ENCODE data around the gene KIAA1328. TPM values are rescaled to one million over a fixed set of nuclear protein-coding genes. Genes with fewer than 3 reads are reported as not detected.

The KIAA1328 gene
- total and polyA plus RNA-seq, 2 donors (not counting 3 experiments of a cell fraction or from before 2014, with no cell fraction given): 2.7 to 6.5 TPM

DNA sequence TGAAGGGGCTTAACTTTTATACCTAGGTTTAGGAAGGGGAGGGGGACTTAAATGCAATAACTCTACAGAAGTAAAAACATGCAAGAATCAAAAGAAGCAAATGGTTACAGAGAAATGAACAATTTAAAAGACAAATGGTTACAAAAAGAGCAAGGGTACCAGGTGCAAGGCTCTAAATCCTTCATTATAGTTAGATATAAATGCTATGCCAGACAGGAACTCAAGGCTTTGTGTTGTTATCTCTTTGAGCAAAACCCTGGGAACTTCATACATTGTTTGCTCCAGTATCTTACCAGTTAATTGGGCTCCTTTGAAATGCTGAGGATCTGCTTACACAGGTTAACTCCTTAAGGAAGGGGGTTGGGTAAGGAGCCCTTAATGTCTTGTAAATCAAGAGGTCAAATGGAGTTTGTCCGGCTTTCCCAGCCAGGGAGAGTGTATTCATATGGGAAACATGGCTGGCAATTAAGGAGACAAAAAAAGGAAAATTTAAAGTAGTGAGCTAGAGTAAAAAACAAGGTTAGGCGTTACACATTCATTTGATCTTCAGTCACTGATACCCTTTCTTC lies 389.2 kb downstream of the KIAA1328 start:
- intact Hi-C loops (cut with micrococcal nuclease) (no loop called here), dilution Hi-C loops (cut with MboI; ENCODE audit: extremely low pct_ligation_motif_present, low sequenced_read_pairs) (no loop called here)
- POLR2A ChIA-PET: no interaction called here
- H3K4me3 ChIP-seq (replicated peaks in 1 of 3; ENCODE audit: insufficient read depth in 1 of 3, low read depth in 1 of 3, low read length in 3 of 3): no peak overlapping the region
- H3K4me2 ChIP-seq (ENCODE audit: insufficient read depth, low read length): no peak overlapping the region
- DNase-seq (ENCODE audit: low read depth, low spot score): no peak
- no peaks in the 10 kb centered on the region for H3K9me3 ChIP-seq (replicated peaks; ENCODE audit: control insufficient read depth, insufficient read depth, low read length)
- H3K9ac ChIP-seq (replicated peaks; ENCODE audit: extremely low read depth, insufficient read depth, low read length): no peak overlapping the region
- no peaks in the 10 kb centered on the region for H4K20me1 ChIP-seq (replicated peaks; ENCODE audit: control insufficient read depth, extremely low read depth, insufficient read depth, low read length)
- H3K36me3 ChIP-seq (ENCODE audit: control insufficient read depth in 2 of 2, extremely low read depth in 1 of 2, insufficient read depth in 2 of 2, low read length in 2 of 2): no peaks in the 10 kb centered on the region
- BruUV-seq (replicated peaks): no TSS peak
- CTCF ChIA-PET: no interaction called here
- H3K27me3 ChIP-seq (ENCODE audit: control insufficient read depth in 2 of 2, insufficient read depth in 2 of 2, low read length in 2 of 2): no peaks in the 10 kb centered on the region
- FAIRE-seq: no peak
- H3K79me2 ChIP-seq (ENCODE audit: control insufficient read depth, insufficient read depth, low read length): no peaks in the 10 kb centered on the region
- no peak overlapping the region for H3K27ac ChIP-seq (ENCODE audit: insufficient read depth, low read depth, low read length)
- H3K9me1 ChIP-seq (replicated peaks; ENCODE audit: control insufficient read depth, extremely low read depth, insufficient read depth, low read length): no peaks in the 10 kb centered on the region
- no peaks in the 10 kb centered on the region for H3K4me1 ChIP-seq (ENCODE audit: control insufficient read depth, extremely low read depth, insufficient read depth, low read length)
- no peak overlapping the region for H2AFZ ChIP-seq (ENCODE audit: low read depth, low read length)
- TF ChIP-seq JUN (IDR thresholded peaks at IDR 0.05; ENCODE audit: borderline replicate concordance, insufficient read depth, insufficient read length, low read depth) (no peak), POLR2AphosphoS5 (IDR thresholded peaks at IDR 0.05; ENCODE audit: insufficient read depth, low read depth, low read length) (no peak), GATA2 (IDR thresholded peaks at IDR 0.05; ENCODE audit: insufficient read depth, insufficient read length, low read depth, low read length) (no peak), MYC (IDR thresholded peaks at IDR 0.05; ENCODE audit: low read depth, low read length) (no peak), POLR2A (IDR thresholded peaks at IDR 0.05; ENCODE audit: low read depth, low read length) (no peak), EZH2 (IDR thresholded peaks at IDR 0.05; ENCODE audit: borderline replicate concordance, low read depth, low read length, severe bottlenecking) (no peak), FOS (IDR thresholded peaks at IDR 0.05; ENCODE audit: borderline replicate concordance, insufficient read depth, low read length) (no peak)
- TF ChIP-seq, protein P1, sequence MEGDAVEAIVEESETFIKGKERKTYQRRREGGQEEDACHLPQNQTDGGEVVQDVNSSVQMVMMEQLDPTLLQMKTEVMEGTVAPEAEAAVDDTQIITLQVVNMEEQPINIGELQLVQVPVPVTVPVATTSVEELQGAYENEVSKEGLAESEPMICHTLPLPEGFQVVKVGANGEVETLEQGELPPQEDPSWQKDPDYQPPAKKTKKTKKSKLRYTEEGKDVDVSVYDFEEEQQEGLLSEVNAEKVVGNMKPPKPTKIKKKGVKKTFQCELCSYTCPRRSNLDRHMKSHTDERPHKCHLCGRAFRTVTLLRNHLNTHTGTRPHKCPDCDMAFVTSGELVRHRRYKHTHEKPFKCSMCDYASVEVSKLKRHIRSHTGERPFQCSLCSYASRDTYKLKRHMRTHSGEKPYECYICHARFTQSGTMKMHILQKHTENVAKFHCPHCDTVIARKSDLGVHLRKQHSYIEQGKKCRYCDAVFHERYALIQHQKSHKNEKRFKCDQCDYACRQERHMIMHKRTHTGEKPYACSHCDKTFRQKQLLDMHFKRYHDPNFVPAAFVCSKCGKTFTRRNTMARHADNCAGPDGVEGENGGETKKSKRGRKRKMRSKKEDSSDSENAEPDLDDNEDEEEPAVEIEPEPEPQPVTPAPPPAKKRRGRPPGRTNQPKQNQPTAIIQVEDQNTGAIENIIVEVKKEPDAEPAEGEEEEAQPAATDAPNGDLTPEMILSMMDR (IDR thresholded peaks at IDR 0.05; ENCODE audit: extremely low read depth in 1 of 2, insufficient read depth in 1 of 2, low read depth in 1 of 2, low read length in 2 of 2): no peak
- TF ChIP-seq, protein P2, sequence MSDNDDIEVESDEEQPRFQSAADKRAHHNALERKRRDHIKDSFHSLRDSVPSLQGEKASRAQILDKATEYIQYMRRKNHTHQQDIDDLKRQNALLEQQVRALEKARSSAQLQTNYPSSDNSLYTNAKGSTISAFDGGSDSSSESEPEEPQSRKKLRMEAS (IDR thresholded peaks at IDR 0.05; ENCODE audit: insufficient read depth, insufficient read length): no peak
